ENCODE data around the gene MRPL38.
A peak's percentile ranks its signal among the peaks of the same experiment; 100 is the strongest.
"Not testable (repeated sequence)": the region's sequence is repeated elsewhere in the genome, so short reads cannot be mapped to it uniquely, and the experiment has no call there.

MRPL38 gene

GRCh38 chr17:75855310-75856061, 49.2 kb downstream of the MRPL38 start, which contains the start of gene WBP2:
Gene WBP2, minus strand, starts transcription at chr17:75855335. Its CDS starts 38 bp downstream, at chr17:75855297.
- FAIRE-seq: peak; percentile 91
- DNase-seq (ENCODE audit: low spot score): peak; percentile 99

GRCh38 chr17:75854881-75855309, 49.8 kb downstream of the MRPL38 start:
- no peak for FAIRE-seq
- DNase-seq (ENCODE audit: low spot score): no peak

GRCh38 chr17:75854101-75854748, 50.5 kb downstream of the MRPL38 start:
- FAIRE-seq (peak; percentile 73), DNase-seq (ENCODE audit: low spot score) (peak; percentile 80)

GRCh38 chr17:75853433-75853832, 51.3 kb downstream of the MRPL38 start:
- FAIRE-seq (no peak), DNase-seq (ENCODE audit: low spot score) (peak; percentile 54)

- not testable (repeated sequence) for DNase-seq (ENCODE audit: low spot score); FAIRE-seq
Observed at GRCh38 chr17:75851693-75851991, 53.0 kb downstream of the MRPL38 start.

- no peak for DNase-seq (ENCODE audit: low spot score)
- FAIRE-seq: no peak
Observed at GRCh38 chr17:75850928-75851692, 53.6 kb downstream of the MRPL38 start.

- no peak for FAIRE-seq
Observed at GRCh38 chr17:75849724-75850123, 55.0 kb downstream of the MRPL38 start.

GRCh38 chr17:75849279-75849646, 55.4 kb downstream of the MRPL38 start:
- no peak for FAIRE-seq
- no peak for DNase-seq (ENCODE audit: low spot score)

More at GRCh38 chr17:75849724-75850123, 55.0 kb downstream of the MRPL38 start:
- no peak for DNase-seq (ENCODE audit: low spot score)
